Thoracic aorta (tissue), 2 donors: ENCODE data around the gene UQCRFS1. TPM values are rescaled to one million over a fixed set of nuclear protein-coding genes. Genes with fewer than 3 reads are reported as not detected.

Source experiments
- ATAC-seq: fragments of 150-250 bp; one replicate; pipeline ENCODE4 v1.8.0; 2017; ENCODE audit warnings: low read depth; ENCODE audit not compliant: insufficient number of reproducible peaks, low FRiP score
- DNase-seq: peaks from one replicate; pipeline ENCODE4 v3.0.0-alpha.2; 2020; ENCODE audit warnings: low spot score
- H3K27ac ChIP-seq, 2 donors: fragments of 200-600 bp; sonication (generic); 1 replicate in 1 of 2; 2 replicates in 1 of 2; pipeline ENCODE4 v1.5.1; 2016; ENCODE audit warnings: mild to moderate bottlenecking in 2 of 2, moderate library complexity in 2 of 2
- H3K27me3 ChIP-seq: fragments of 200-600 bp; sonication (generic); replicated peaks from 2 replicates; pipeline ENCODE4 v1.6.0; 2016; ENCODE audit warnings: mild to moderate bottlenecking; ENCODE audit not compliant: insufficient read depth
- H3K36me3 ChIP-seq: fragments of 200-600 bp; sonication (generic); one replicate; pipeline ENCODE4 v1.5.1; 2016
- H3K4me1 ChIP-seq, 2 donors: fragments of 200-600 bp; sonication (generic); 1 replicate in 1 of 2; 2 replicates in 1 of 2; pipeline versions ENCODE4 v1.5.1 to v1.6.0; 2016; ENCODE audit warnings: low read depth in 2 of 2, mild to moderate bottlenecking in 1 of 2; ENCODE audit not compliant: control insufficient read depth in 1 of 2
- H3K4me3 ChIP-seq: fragments of 200-600 bp; sonication (generic); 2 replicates; pipeline ENCODE4 v1.5.1; 2016; ENCODE audit warnings: mild to moderate bottlenecking
- H3K9me3 ChIP-seq: fragments of 200-600 bp; sonication (generic); 2 replicates; pipeline ENCODE4 v1.5.1; 2016
- CTCF ChIP-seq: fragments of 200-600 bp; sonication (generic); IDR thresholded peaks from one replicate; pipeline ENCODE4 v1.5.1; 2019; ENCODE audit warnings: antibody characterized with exemption
- total RNA-seq, 2 donors: library from RNA; depleted of rRNA; stranded (reverse); fragments of >200 nt; gene quantifications; one replicate each; pipeline versions ENCODE4 v1.1.0 to v1.2.3, GENCODE V29; 2016

Gene UQCRFS1
- total RNA-seq, 2 donors from 2014 or later = 16.8 to 18.5 TPM

DNA sequence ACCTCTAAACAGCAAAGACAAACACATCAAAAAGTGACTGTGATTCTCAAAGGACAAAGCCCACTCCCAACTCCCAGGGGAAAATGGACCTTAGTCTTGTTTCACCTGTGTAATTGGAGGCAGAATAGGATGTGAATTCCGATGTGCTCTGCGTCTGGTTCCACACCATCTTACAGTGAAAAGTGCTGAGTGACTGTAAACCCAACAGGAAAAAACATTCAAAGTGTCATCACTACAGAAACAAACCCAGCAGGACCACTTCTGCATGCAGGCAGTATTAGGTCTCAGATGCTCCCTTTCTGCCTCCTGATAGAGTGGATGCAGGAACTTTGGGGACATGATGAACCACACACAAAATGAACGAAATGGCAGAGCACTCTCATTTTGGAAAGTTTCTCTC lies 6.5 kb downstream of the UQCRFS1 start:
- TF ChIP-seq CTCF = no peak
- DNase-seq (no peak), ATAC-seq (no peak)
- H3K9me3 ChIP-seq = no peaks in the 10 kb centered on the region
- H3K4me3 ChIP-seq = no peak overlapping the region
- peaks cover 0 to 4% of the 10 kb centered on the region in 2 donors for H3K4me1 ChIP-seq
- no peaks in the 10 kb centered on the region for H3K36me3 ChIP-seq
- H3K27me3 ChIP-seq = no peaks in the 10 kb centered on the region
- no peak overlapping the region for H3K27ac ChIP-seq

- TF ChIP-seq CTCF = no peak
- Histone ChIP-seq H3K27me3 (no peaks in the 10 kb centered on the region), H3K9me3 (no peaks in the 10 kb centered on the region), H3K4me3 (no peak overlapping the region), H3K4me1 (no peaks in the 10 kb centered on the region), H3K27ac (no peak overlapping the region), H3K36me3 (no peaks in the 10 kb centered on the region)
- DNase-seq (no peak), ATAC-seq (no peak)
These were observed 10.7 kb downstream of the UQCRFS1 start for GRCh38 chr19:29202281-29202680.

DNA sequence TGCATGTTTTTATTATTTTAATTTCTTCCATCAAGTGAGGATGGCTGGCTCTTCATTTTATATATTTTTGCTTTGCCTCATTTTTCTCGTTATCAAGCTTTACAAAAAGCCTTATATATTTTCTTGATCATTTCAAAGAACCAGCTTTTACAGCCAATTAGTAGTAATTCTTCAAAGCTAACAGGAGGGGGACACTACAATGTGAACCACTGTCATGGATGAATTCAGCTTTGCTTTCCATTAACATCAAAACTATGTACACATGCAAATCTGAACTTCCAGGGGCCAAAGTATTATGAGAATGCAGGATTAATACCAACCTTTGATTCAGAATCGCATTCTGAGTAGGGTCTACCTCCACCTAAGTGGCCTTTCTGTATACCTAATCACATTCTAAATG lies 11.1 kb downstream of the UQCRFS1 start:
- Histone ChIP-seq H3K4me1 (no peaks in the 10 kb centered on the region), H3K4me3 (no peak overlapping the region), H3K27ac (no peak overlapping the region), H3K27me3 (no peaks in the 10 kb centered on the region), H3K36me3 (no peaks in the 10 kb centered on the region), H3K9me3 (no peaks in the 10 kb centered on the region)
- DNase-seq = no peak
- TF ChIP-seq CTCF = no peak
- no peak for ATAC-seq

- no peak for ATAC-seq
- no peak for TF ChIP-seq CTCF
- H3K9me3 ChIP-seq = no peaks in the 10 kb centered on the region
- no peaks in the 10 kb centered on the region for H3K4me1 ChIP-seq
- H3K36me3 ChIP-seq = no peaks in the 10 kb centered on the region
- no peak overlapping the region for H3K4me3 ChIP-seq
- no peak for DNase-seq
- no peak overlapping the region for H3K27ac ChIP-seq
- no peaks in the 10 kb centered on the region for H3K27me3 ChIP-seq
These were observed 18.3 kb downstream of the UQCRFS1 start for GRCh38 chr19:29194658-29195057.

GRCh38 chr19:29193155-29193554 lies 19.8 kb downstream of the UQCRFS1 start:
- Histone ChIP-seq H3K9me3 (no peaks in the 10 kb centered on the region), H3K4me3 (no peak overlapping the region)
- no peak for ATAC-seq

More at GRCh38 chr19:29193155-29193554, 19.8 kb downstream of the UQCRFS1 start:
- Histone ChIP-seq H3K36me3 (no peaks in the 10 kb centered on the region), H3K27me3 (no peaks in the 10 kb centered on the region), H3K27ac (no peak overlapping the region), H3K4me1 (no peaks in the 10 kb centered on the region)
- no peak for DNase-seq
- no peak for TF ChIP-seq CTCF
